GM19452 (cell line): Measurements from ENCODE around the gene PIP5K1A.
"Not testable (repeated sequence)": the region's sequence is repeated elsewhere in the genome, so short reads cannot be mapped to it uniquely, and the experiment has no call there.

ENCODE experiments used
- ATAC-seq: cut with Tn5 transposase; IDR thresholded peaks from one replicate; pipeline ENCODE4 v1.9.1; 2021; ENCODE audit not compliant: unreplicated experiment

The PIP5K1A gene

GRCh38 chr1:151192047-151192446 lies 6.3 kb upstream of the PIP5K1A start:
- ATAC-seq = no peak

- no peak for ATAC-seq
Observed at GRCh38 chr1:151193304-151193703, 5.0 kb upstream of the PIP5K1A start.

GRCh38 chr1:151193856-151194255 lies 4.5 kb upstream of the PIP5K1A start:
- no peak for ATAC-seq

- ATAC-seq = not testable (repeated sequence)
Observed at GRCh38 chr1:151194894-151195594, 3.3 kb upstream of the PIP5K1A start.

GRCh38 chr1:151196292-151196800 lies 2.0 kb upstream of the PIP5K1A start:
- no peak for ATAC-seq

- ATAC-seq = no peak
Observed at GRCh38 chr1:151197863-151198253, 494 bp upstream of the PIP5K1A start.

GRCh38 chr1:151199873-151200581 lies 1.7 kb downstream of the PIP5K1A start:
- no peak for ATAC-seq

GRCh38 chr1:151205381-151205965 lies 7.1 kb downstream of the PIP5K1A start:
- not testable (repeated sequence) for ATAC-seq

GRCh38 chr1:151210830-151211229 lies 12.5 kb downstream of the PIP5K1A start:
- no peak for ATAC-seq

GRCh38 chr1:151211972-151212705 lies 13.8 kb downstream of the PIP5K1A start:
- no peak for ATAC-seq

GRCh38 chr1:151213560-151213959 lies 15.2 kb downstream of the PIP5K1A start:
- no peak for ATAC-seq

GRCh38 chr1:151221616-151222015 lies 23.3 kb downstream of the PIP5K1A start:
- ATAC-seq = no peak

GRCh38 chr1:151222130-151222529 lies 23.8 kb downstream of the PIP5K1A start:
- ATAC-seq = no peak

- ATAC-seq = no peak
Observed at GRCh38 chr1:151235235-151235634, 36.9 kb downstream of the PIP5K1A start.

GRCh38 chr1:151237678-151238466 lies 39.5 kb downstream of the PIP5K1A start:
- no peak for ATAC-seq

GRCh38 chr1:151238467-151238739 lies 40.1 kb downstream of the PIP5K1A start:
- no peak for ATAC-seq

- no peak for ATAC-seq
Observed at GRCh38 chr1:151242442-151242841, 44.1 kb downstream of the PIP5K1A start.

GRCh38 chr1:151243683-151244216 lies 45.4 kb downstream of the PIP5K1A start:
- no peak for ATAC-seq

- no peak for ATAC-seq
Observed at GRCh38 chr1:151246786-151247185, 48.4 kb downstream of the PIP5K1A start.

GRCh38 chr1:151251656-151252470 lies 53.5 kb downstream of the PIP5K1A start:
- ATAC-seq = no peak
